ENCODE data around the gene DCC.

The DCC gene

GRCh38 chr18:52570975-52571374 lies 231.0 kb downstream of the DCC start:
- Histone ChIP-seq H3K27me3 (no peaks in the 10 kb centered on the region), H3K4me1 (no peaks in the 10 kb centered on the region), H3K4me3 (ENCODE audit: low read depth, low read length) (no peak overlapping the region), H3K9me3 (no peaks in the 10 kb centered on the region), H3K36me3 (no peaks in the 10 kb centered on the region)
- TF ChIP-seq, protein P1, sequence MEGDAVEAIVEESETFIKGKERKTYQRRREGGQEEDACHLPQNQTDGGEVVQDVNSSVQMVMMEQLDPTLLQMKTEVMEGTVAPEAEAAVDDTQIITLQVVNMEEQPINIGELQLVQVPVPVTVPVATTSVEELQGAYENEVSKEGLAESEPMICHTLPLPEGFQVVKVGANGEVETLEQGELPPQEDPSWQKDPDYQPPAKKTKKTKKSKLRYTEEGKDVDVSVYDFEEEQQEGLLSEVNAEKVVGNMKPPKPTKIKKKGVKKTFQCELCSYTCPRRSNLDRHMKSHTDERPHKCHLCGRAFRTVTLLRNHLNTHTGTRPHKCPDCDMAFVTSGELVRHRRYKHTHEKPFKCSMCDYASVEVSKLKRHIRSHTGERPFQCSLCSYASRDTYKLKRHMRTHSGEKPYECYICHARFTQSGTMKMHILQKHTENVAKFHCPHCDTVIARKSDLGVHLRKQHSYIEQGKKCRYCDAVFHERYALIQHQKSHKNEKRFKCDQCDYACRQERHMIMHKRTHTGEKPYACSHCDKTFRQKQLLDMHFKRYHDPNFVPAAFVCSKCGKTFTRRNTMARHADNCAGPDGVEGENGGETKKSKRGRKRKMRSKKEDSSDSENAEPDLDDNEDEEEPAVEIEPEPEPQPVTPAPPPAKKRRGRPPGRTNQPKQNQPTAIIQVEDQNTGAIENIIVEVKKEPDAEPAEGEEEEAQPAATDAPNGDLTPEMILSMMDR (IDR thresholded peaks at IDR 0.05; ENCODE audit: low read depth, low read length) = no peak
- DNase-seq = no peak

DNA sequence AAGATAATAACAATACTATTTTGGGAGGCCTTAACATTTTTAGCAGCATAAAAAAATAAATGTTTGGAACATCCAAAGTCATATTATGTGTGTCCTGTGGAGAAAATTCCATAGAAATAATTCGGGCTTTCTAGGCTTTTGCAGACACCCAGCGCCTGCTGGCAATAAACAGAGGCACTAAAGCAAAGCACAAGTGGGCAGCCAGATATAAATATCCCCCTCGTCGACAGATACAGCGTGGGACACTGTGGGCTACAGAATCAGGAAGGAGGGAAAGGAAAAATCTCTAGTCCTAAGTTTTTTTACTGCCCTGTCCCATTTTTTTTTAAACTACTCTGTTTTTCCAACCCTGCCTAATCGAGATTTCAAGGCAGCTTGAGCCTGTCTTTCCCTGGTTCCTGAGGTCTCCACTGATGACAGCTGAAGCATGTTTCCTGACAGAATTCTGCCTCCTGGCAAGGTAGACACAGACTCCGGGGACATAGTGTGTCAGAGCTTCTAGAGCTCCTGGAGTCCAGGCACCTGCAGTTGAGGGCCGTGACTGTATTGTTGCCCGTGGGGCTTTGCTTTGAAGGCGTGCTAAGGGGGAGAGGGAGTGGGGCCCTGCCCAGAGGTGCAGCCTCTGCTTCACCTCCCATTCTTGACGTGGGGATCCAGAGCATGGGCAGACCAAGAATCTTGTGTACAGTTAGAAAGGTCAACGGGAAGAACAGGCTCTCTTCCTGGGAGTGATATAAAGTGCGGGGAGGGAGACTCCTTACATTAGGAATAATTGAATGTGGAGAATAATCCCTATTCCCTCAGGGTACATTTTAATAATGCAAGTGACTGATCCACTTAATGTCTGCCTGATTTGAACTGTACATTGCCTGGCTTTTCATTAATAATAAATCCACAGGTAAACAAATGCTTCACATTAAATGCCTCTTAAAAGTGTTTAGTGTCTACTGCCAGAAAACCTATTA lies 232.3 kb downstream of the DCC start:
- TF ChIP-seq, protein P1 (IDR thresholded peaks at IDR 0.05; ENCODE audit: low read depth, low read length) = no peak
- DNase-seq = no peak
- H3K36me3 ChIP-seq = no peaks in the 10 kb centered on the region
- no peak overlapping the region for H3K4me3 ChIP-seq (ENCODE audit: low read depth, low read length)
- no peaks in the 10 kb centered on the region for H3K9me3 ChIP-seq
- H3K4me1 ChIP-seq = no peaks in the 10 kb centered on the region
- H3K27me3 ChIP-seq = no peaks in the 10 kb centered on the region

- DNase-seq = no peak
- Histone ChIP-seq H3K9me3 (no peaks in the 10 kb centered on the region), H3K4me3 (ENCODE audit: low read depth, low read length) (no peak overlapping the region), H3K27me3 (no peaks in the 10 kb centered on the region), H3K36me3 (no peaks in the 10 kb centered on the region), H3K4me1 (no peaks in the 10 kb centered on the region)
- TF ChIP-seq, protein P1 (IDR thresholded peaks at IDR 0.05; ENCODE audit: low read depth, low read length) = no peak
These were observed 237.8 kb downstream of the DCC start for GRCh38 chr18:52577795-52578194.

DNA sequence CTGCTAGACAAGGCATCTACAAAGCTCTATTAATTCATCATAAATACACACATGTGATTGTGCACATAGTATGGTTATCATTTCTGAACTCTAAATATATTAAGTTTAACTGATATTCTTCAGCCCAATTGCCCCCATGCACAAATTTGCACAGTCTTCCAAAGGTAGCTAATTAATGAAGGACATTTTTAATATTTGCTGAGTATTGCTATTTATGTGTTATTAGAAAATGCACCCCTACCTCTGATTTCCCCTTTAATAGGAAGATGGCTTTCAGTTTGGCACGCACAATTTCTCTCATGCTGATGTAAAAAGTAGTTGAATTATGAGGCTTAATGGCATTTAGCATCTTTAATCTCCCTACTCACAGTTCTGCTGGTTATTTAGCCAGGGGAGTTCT lies 242.1 kb downstream of the DCC start:
- no peaks in the 10 kb centered on the region for H3K4me1 ChIP-seq
- no peaks in the 10 kb centered on the region for H3K27me3 ChIP-seq
- TF ChIP-seq, protein P1 (IDR thresholded peaks at IDR 0.05; ENCODE audit: low read depth, low read length) = no peak
- H3K4me3 ChIP-seq (ENCODE audit: low read depth, low read length) = no peak overlapping the region
- no peaks in the 10 kb centered on the region for H3K36me3 ChIP-seq
- DNase-seq = no peak
- no peaks in the 10 kb centered on the region for H3K9me3 ChIP-seq

- no peak for DNase-seq
- Histone ChIP-seq H3K36me3 (no peaks in the 10 kb centered on the region), H3K4me1 (no peaks in the 10 kb centered on the region), H3K4me3 (ENCODE audit: low read depth, low read length) (no peak overlapping the region), H3K27me3 (no peaks in the 10 kb centered on the region), H3K9me3 (no peaks in the 10 kb centered on the region)
- TF ChIP-seq, protein P1 (IDR thresholded peaks at IDR 0.05; ENCODE audit: low read depth, low read length) = no peak
These were observed 242.5 kb downstream of the DCC start for GRCh38 chr18:52582516-52582915.

- no peak overlapping the region for H3K4me3 ChIP-seq (ENCODE audit: low read depth, low read length)
- no peaks in the 10 kb centered on the region for H3K4me1 ChIP-seq
- DNase-seq = no peak
- H3K27me3 ChIP-seq = no peaks in the 10 kb centered on the region
- no peaks in the 10 kb centered on the region for H3K36me3 ChIP-seq
- TF ChIP-seq, protein P1 (IDR thresholded peaks at IDR 0.05; ENCODE audit: low read depth, low read length) = no peak
- no peaks in the 10 kb centered on the region for H3K9me3 ChIP-seq
These were observed 248.9 kb downstream of the DCC start for GRCh38 chr18:52588931-52589330.

Data from BE2C (cell line).